Measurements from ENCODE around the gene CEP104.

Gene CEP104

DNA sequence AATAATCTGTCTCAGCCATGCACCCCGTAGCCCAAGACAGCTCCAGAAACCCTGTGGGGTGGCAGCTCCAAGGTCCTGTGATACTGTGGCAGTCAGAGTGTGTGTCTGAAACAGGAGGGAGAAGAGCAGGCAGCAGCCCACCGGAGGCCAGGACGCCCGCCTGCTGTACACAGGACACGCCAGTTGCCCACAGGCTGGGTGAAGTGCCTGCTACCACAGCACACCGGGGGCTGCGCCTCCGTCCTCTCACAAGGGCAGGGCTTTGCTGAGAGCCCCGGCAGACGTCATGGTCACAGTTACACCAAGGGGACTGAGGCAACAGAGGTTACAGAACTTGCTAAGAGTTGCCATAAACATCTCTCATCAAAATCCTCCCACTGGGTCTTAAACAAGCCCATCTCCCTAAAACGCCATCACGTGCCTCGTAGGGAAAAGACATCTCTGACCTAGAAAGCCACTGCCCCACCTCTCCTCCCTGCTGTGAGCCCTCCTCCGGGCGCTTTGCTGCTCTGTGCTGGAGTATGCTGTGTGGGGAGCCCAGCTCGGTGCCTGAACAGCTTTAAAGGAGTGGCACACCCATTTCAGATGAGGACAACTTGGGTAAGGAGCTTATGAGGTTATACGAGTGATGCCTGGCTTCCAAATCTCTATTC is 37.7 kb upstream of the CEP104 start:
- no peak overlapping the region for H3K4me3 ChIP-seq (replicated peaks; ENCODE audit: insufficient read depth, low read length)
- no peaks in the 10 kb centered on the region for H3K27me3 ChIP-seq (ENCODE audit: insufficient read depth, poor library complexity, severe bottlenecking)
- no peak overlapping the region for H3K27ac ChIP-seq (replicated peaks)
- TF ChIP-seq, protein P1, sequence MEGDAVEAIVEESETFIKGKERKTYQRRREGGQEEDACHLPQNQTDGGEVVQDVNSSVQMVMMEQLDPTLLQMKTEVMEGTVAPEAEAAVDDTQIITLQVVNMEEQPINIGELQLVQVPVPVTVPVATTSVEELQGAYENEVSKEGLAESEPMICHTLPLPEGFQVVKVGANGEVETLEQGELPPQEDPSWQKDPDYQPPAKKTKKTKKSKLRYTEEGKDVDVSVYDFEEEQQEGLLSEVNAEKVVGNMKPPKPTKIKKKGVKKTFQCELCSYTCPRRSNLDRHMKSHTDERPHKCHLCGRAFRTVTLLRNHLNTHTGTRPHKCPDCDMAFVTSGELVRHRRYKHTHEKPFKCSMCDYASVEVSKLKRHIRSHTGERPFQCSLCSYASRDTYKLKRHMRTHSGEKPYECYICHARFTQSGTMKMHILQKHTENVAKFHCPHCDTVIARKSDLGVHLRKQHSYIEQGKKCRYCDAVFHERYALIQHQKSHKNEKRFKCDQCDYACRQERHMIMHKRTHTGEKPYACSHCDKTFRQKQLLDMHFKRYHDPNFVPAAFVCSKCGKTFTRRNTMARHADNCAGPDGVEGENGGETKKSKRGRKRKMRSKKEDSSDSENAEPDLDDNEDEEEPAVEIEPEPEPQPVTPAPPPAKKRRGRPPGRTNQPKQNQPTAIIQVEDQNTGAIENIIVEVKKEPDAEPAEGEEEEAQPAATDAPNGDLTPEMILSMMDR (IDR thresholded peaks at IDR 0.05; ENCODE audit: insufficient read depth, low read length): no peak
- TF ChIP-seq GABPA (IDR thresholded peaks at IDR 0.05; ENCODE audit: low read depth): no peak
- TF ChIP-seq SPI1 (IDR thresholded peaks at IDR 0.05; ENCODE audit: borderline replicate concordance, low read depth): no peak
- no peak for TF ChIP-seq POLR2AphosphoS5 (IDR thresholded peaks at IDR 0.05; ENCODE audit: low read depth)
- TF ChIP-seq, protein P2, sequence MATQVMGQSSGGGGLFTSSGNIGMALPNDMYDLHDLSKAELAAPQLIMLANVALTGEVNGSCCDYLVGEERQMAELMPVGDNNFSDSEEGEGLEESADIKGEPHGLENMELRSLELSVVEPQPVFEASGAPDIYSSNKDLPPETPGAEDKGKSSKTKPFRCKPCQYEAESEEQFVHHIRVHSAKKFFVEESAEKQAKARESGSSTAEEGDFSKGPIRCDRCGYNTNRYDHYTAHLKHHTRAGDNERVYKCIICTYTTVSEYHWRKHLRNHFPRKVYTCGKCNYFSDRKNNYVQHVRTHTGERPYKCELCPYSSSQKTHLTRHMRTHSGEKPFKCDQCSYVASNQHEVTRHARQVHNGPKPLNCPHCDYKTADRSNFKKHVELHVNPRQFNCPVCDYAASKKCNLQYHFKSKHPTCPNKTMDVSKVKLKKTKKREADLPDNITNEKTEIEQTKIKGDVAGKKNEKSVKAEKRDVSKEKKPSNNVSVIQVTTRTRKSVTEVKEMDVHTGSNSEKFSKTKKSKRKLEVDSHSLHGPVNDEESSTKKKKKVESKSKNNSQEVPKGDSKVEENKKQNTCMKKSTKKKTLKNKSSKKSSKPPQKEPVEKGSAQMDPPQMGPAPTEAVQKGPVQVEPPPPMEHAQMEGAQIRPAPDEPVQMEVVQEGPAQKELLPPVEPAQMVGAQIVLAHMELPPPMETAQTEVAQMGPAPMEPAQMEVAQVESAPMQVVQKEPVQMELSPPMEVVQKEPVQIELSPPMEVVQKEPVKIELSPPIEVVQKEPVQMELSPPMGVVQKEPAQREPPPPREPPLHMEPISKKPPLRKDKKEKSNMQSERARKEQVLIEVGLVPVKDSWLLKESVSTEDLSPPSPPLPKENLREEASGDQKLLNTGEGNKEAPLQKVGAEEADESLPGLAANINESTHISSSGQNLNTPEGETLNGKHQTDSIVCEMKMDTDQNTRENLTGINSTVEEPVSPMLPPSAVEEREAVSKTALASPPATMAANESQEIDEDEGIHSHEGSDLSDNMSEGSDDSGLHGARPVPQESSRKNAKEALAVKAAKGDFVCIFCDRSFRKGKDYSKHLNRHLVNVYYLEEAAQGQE (IDR thresholded peaks at IDR 0.05; ENCODE audit: insufficient replicate concordance, low read depth): no peak
- no peak for DNase-seq (ENCODE audit: low read depth in 1 of 2, low spot score in 1 of 2)

DNA sequence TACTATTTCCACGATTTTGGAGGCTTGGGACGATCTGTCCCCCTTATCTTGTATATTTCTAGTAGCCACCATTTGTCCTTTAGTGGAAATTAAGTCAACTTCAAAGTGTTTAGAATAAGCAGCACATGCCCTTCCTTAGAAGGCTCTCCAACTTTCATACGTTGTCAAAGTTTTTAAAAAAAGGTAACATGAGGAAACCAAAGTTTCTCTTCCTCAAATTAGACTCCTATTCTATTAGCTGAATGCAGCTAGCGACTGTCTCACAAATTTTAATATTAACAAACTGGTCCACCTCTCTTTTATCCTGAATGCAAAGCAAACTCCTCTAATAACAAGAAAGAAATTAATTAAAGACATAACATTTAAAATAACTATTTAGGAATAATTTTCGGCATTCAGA is 36.2 kb upstream of the CEP104 start:
- DNase-seq (ENCODE audit: low read depth in 1 of 2, low spot score in 1 of 2): no peak
- Histone ChIP-seq H3K4me3 (replicated peaks; ENCODE audit: insufficient read depth, low read length) (no peak overlapping the region), H3K27me3 (ENCODE audit: insufficient read depth, poor library complexity, severe bottlenecking) (no peaks in the 10 kb centered on the region), H3K27ac (replicated peaks) (no peak overlapping the region)
- TF ChIP-seq SPI1 (IDR thresholded peaks at IDR 0.05; ENCODE audit: borderline replicate concordance, low read depth): no peak
- TF ChIP-seq GABPA (IDR thresholded peaks at IDR 0.05; ENCODE audit: low read depth): no peak
- no peak for TF ChIP-seq POLR2AphosphoS5 (IDR thresholded peaks at IDR 0.05; ENCODE audit: low read depth)
- TF ChIP-seq, protein P1 (IDR thresholded peaks at IDR 0.05; ENCODE audit: insufficient read depth, low read length): no peak
- TF ChIP-seq, protein P2 (IDR thresholded peaks at IDR 0.05; ENCODE audit: insufficient replicate concordance, low read depth): no peak

DNA sequence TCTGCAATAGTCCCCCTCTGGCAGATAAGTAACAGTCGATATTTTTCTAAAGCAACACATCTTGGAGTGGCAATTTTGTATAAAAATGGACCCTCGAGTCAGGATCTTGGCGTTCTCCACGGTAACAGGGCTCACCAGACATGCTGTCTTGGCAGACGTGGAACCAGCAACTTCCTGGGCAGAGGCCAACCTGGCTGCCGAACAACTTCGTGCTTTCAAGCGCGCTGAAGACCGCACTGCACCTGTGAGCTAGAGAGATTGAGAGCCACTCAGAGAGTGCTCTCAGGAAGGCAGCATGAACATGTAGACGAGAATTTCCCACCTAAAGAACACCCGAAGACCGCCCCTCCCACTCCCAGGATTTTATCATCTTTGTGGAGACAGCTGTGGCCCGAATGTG is 35.7 kb upstream of the CEP104 start:
- Histone ChIP-seq H3K27me3 (ENCODE audit: insufficient read depth, poor library complexity, severe bottlenecking) (no peaks in the 10 kb centered on the region), H3K27ac (replicated peaks) (no peak overlapping the region), H3K4me3 (replicated peaks; ENCODE audit: insufficient read depth, low read length) (no peak overlapping the region)
- no peak for TF ChIP-seq GABPA (IDR thresholded peaks at IDR 0.05; ENCODE audit: low read depth)
- TF ChIP-seq, protein P1 (IDR thresholded peaks at IDR 0.05; ENCODE audit: insufficient read depth, low read length): no peak
- no peak for DNase-seq (ENCODE audit: low read depth in 1 of 2, low spot score in 1 of 2)

DNA sequence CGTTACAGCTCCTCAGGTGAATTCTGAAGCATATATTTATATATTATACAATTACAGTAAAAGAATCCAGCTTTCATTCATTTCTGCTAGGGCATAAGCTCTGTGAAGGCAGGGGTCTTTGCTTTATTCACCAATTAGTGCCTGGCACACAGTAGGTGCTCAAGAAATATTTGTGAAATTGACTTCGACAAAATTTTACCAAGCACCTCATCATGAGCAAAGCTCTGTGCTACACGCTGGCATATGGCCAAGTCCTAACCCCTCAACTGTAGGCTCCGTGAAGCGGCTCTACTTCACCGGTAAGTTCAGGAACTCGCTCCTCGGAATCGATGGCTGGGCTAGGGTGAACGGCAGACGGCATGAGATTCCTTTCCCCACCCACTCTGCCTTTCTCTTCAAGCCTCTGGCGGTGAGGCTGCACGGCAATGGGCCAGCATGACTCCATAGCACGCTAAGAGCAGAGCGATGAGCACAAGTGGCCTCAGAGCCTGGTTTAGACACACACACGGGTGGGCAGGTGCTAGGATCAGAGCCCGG is 34.4 kb upstream of the CEP104 start:
- H3K27me3 ChIP-seq (ENCODE audit: insufficient read depth, poor library complexity, severe bottlenecking): no peaks in the 10 kb centered on the region
- H3K4me3 ChIP-seq (replicated peaks; ENCODE audit: insufficient read depth, low read length): no peak overlapping the region; the same call in 1 of the 2 replicates
- no peak for DNase-seq (ENCODE audit: low read depth in 1 of 2, low spot score in 1 of 2)
- TF ChIP-seq POLR2AphosphoS5 (IDR thresholded peaks at IDR 0.05; ENCODE audit: low read depth): no peak
- H3K27ac ChIP-seq (replicated peaks): peak overlapping the region; percentile 40

All from HL-60 (cell line).